NCI-H2029 (cell line): ENCODE data around the gene EGLN1.

Experiments
- DNase-seq: peaks from one replicate; lab custom pipeline; 2025; lab: John Stamatoyannopoulos, UW

EGLN1 gene

DNA sequence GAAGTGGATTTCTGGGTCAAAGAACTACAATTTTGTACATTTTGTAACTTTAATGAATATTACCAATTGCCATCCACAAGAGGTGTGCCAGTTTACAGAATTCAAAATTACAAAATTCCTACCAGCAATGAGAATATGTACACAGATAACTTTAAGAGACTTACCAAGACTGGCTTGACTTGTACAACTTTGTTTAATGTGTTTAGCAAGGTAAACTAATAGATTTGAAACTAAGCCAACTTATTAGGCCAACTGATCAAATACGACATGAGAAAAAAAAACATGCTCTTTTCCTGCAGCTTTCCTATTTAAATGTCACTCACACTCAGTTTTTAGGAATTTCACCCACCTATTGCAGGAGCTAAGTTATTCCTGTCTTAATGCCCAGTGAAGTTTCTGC lies 95.8 kb downstream of the EGLN1 start:
- DNase-seq, result no peak

DNA sequence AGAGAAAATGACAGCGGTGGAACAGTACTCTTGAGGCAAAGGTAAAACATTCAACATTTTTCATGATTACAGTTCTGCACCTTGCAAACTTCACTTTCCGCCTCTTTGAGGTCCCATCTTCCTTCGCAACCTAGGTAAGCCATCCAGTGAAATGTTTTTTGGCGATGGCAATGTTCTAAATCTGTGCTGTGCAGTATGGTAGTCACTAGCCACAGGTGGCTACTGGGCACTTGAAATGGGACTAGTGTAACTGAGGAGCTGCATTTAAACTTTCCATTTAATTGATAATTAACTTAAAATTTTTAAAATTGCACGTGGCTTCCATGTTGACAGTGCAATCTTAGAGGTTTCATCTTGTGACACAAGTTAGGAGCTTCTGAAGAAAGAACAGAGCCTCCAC lies 97.4 kb downstream of the EGLN1 start:
- no peak for DNase-seq

DNA sequence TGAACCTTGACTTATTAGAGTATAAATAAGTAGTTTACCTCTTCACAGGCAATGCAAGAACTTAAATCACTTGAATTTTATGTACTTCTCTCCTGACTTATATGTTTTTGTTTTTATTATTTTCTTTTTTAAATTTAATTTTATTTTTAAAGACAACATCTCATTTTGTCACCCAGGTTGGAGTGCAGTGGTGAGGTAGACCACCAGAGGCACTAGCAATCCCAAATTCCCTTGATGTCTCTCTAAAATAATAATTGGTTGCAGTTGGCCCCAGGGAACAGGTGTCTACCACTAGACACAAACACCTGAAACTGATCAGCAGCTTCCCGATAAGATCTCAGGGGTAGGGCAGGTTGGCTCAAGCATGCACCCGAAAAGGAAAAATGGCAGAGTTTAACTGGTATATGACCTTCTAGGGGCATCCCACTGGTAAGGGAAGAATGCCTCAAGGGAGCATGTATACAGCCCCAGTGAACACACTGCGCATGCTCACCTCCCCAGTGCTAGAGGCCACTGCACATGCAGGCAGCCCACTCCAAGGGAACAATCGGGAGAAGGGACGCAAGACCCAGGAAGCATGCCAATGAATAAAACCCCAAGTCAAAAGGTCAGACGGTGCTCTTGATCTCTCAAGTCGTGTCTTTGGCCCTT lies 99.1 kb downstream of the EGLN1 start:
- no peak for DNase-seq

DNA sequence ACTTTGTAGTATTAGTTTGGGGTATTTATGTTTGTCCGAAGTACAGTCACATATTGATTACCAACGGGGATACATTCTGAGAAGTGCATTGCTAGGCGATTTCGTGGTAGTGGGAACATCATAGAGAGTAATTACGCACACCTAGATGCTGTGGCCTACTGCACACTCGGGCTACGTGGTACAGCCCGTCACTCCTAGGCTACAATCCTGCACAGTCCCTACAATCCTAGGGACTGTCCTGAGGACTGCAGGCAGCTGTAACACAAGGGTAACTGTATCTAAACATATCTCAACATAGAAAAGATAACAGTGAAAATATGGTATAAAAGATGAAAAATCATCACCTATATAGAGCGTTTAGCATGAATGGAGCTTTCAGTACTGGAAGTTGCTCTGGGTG lies 103.0 kb downstream of the EGLN1 start:
- DNase-seq, result no peak

DNA sequence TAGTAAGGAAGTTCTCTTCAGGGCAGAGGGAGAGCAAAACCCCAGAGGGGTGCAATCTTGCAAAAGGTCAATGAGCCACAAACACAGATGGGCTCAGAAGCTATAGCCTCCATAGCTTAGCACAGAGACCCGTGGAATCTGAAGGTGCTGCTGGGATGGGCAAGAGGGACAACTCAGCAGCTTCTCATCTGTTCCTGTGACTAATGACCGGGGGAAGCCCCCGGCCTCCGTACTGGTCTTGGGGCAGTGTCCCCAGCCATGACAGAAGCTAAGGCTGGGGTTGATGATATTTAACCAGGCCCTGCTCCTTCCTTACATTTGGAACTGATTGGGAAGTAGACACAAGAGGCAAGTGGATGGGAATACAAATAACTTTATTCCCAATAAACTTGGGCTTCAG lies 103.5 kb downstream of the EGLN1 start:
- no peak for DNase-seq

DNA sequence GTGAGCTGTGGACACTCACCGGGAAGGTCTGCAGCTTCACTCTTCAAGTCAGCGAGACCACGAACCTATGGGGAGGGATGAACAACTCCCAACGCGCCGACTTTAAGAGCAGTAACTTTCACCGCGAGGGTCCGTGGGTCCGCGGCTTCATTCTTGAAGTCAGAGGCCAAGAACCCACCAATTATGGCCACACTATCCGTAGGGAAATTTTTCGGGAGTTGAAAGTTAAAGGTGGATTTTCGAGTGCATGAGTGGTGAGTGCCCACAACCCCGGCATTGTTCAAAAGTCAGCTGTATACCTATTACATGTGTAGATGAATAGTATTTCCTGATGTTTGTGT lies 104.1 kb downstream of the EGLN1 start:
- no peak for DNase-seq

DNA sequence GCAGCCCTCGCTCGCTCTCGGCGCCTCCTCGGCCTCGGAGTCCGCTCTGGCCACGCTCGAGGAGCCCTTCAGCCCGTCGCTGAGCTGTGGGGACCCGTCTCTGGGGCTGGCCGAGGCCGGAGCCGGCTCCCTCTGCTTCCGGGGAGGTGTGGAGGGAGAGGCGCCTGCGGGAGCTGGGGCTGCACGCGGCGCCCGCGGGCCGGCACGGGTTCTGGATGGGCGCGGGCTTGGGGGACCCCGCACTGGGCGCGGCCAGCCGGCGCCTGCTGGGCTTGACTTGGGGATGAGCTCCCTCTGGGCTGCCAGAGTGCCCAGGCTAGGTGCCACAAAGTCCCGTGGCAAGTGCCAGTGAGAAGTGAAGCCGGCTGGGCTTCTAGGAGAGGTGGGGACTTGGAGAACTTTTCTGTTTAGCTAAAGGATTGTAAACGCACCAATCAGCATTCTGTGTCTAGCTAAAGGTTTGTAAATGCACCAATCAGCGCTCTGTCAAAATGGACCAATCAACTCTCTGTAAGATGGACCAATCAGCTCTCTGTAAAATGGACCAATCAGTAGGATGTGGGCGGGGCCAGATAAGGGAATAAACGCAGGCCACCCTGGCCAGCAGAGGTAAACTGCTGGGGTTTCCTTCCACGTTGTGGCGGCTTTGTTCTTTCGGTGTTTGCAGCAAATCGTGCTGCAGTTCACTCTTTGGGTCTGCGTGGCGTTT lies 104.6 kb downstream of the EGLN1 start:
- no peak for DNase-seq

DNA sequence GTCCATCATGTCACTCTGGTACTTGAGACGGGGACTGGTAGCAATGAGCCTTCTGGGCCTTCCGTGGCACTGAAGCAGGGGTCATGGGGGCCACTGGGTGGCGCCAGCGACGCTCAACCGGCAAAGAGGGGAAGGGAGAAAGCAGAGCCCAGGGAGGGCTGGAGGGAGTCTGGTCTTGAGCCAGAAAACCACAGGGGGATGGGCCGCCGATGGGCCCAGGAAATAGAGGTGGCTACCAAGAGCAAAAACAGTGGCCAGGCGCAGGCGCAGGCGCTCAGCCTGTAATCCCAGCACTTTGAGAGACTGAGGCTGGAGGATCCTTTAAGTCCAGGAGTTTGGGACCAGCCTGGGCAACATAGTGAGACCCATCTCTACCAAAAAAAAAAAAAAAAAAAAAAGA lies 106.2 kb downstream of the EGLN1 start:
- no peak for DNase-seq
